Calu3 (cell line): ENCODE data around the gene ALPG. TPM values are rescaled to one million over a fixed set of nuclear protein-coding genes. Genes with fewer than 3 reads are reported as not detected.

ENCODE experiments used
- BruUV-seq: library from RNA; stranded (reverse); fragments of 400-500 nt; replicated peaks from 2 replicates; lab custom pipeline; 2021; lab: Mats Ljungman, UMichigan
- CTCF ChIA-PET: fragments of 300-600 bp; sonication (Branson Sonifier 250); formaldehyde crosslinking; loops from one replicate; lab custom pipeline; 2022; ENCODE audit warnings: antibody characterized with exemption; lab: Charles Lee
- DNase-seq: peaks from one replicate; pipeline ENCODE4 v3.0.0; 2022
- H3K27ac Mint-ChIP-seq: one replicate; pipeline ENCODE4 v1.8.0; 2022; ENCODE audit warnings: mixed read lengths; ENCODE audit not compliant: unreplicated experiment
- H3K27me3 Mint-ChIP-seq: one replicate; pipeline ENCODE4 v1.8.0; 2022; ENCODE audit warnings: mixed read lengths; ENCODE audit not compliant: unreplicated experiment
- H3K36me3 Mint-ChIP-seq: one replicate; pipeline ENCODE4 v1.8.0; 2022; ENCODE audit warnings: mild to moderate bottlenecking, moderate library complexity, mixed read lengths; ENCODE audit not compliant: insufficient read depth, unreplicated experiment
- H3K4me1 Mint-ChIP-seq: one replicate; pipeline ENCODE4 v1.8.0; 2022; ENCODE audit warnings: mild to moderate bottlenecking, low read depth, mixed read lengths; ENCODE audit not compliant: unreplicated experiment
- H3K4me3 Mint-ChIP-seq: one replicate; pipeline ENCODE4 v1.8.0; 2022; ENCODE audit warnings: mild to moderate bottlenecking, low read depth, moderate library complexity, mixed read lengths; ENCODE audit not compliant: unreplicated experiment
- H3K9me3 Mint-ChIP-seq: one replicate; pipeline ENCODE4 v1.8.0; 2022; ENCODE audit warnings: low read depth, mixed read lengths; ENCODE audit not compliant: unreplicated experiment
- CTCF ChIP-seq: fragments of 200-600 bp; IDR thresholded peaks from one replicate; pipeline ENCODE4 v1.8.0; 2022; ENCODE audit warnings: antibody characterized with exemption; ENCODE audit not compliant: unreplicated experiment
- intact Hi-C: fragments of 100-400 bp; cut with micrococcal nuclease; formaldehyde crosslinking; loops from one replicate; pipeline ENCODE4 v1.10.0; 2022; ENCODE audit not compliant: unreplicated experiment
- total RNA-seq: library from RNA; stranded (reverse); gene quantifications from 2 replicates; pipeline ENCODE4 v1.2.3, GENCODE V29; 2022

The ALPG gene
- total RNA-seq, 1 experiment from 2014 or later: not detected

DNA sequence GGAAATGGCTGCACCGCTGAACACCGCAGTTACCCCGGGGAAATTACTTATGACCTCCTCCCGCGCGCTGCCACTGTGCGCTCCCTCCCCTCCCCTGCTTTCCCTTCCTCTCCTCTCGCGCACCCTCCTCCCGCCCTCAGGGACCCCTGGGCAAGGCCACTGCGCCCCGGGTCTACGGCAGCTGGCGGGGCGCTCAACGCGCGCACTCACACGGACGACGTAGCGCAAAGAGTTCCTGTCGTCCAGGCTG, 20.2 kb upstream of the ALPG start:
- CTCF ChIA-PET: interaction anchor here (0.9 to 1.6 kb wide), 2 partner anchors 21 to 53 kb away, joined by 3 to 4 read pairs; no protein-coding TSS in a partner anchor
- H3K27ac Mint-ChIP-seq: no peak overlapping the region
- peaks cover 20% of the 10 kb centered on the region for H3K4me1 Mint-ChIP-seq
- no peak for DNase-seq
- BruUV-seq: no TSS peak
- TF ChIP-seq CTCF: no peak
- H3K9me3 Mint-ChIP-seq: no peaks in the 10 kb centered on the region
- peak overlapping the region; percentile 61 for H3K4me3 Mint-ChIP-seq
- H3K36me3 Mint-ChIP-seq: no peaks in the 10 kb centered on the region
- intact Hi-C loops: no loop called here
- H3K27me3 Mint-ChIP-seq: peaks cover 55% of the 10 kb centered on the region

- CTCF ChIA-PET: no interaction called here
- no peak for TF ChIP-seq CTCF
- peaks cover 20% of the 10 kb centered on the region for H3K4me1 Mint-ChIP-seq
- intact Hi-C loops: no loop called here
- H3K4me3 Mint-ChIP-seq: peak overlapping the region; percentile 61
- DNase-seq: no peak
- BruUV-seq: no TSS peak
- no peaks in the 10 kb centered on the region for H3K36me3 Mint-ChIP-seq
- no peaks in the 10 kb centered on the region for H3K9me3 Mint-ChIP-seq
- H3K27ac Mint-ChIP-seq: no peak overlapping the region
- peaks cover 55% of the 10 kb centered on the region for H3K27me3 Mint-ChIP-seq
Measured at GRCh38 chr2:232386740-232387450, 19.7 kb upstream of the ALPG start.

GRCh38 chr2:232387451-232388171, 19.0 kb upstream of the ALPG start:
- Mint-ChIP-seq H3K27ac (no peak overlapping the region), H3K36me3 (no peaks in the 10 kb centered on the region), H3K9me3 (no peaks in the 10 kb centered on the region), H3K4me1 (peaks cover 20% of the 10 kb centered on the region), H3K27me3 (peaks cover 55% of the 10 kb centered on the region), H3K4me3 (no peak overlapping the region)
- BruUV-seq: no TSS peak
- no peak for DNase-seq
- intact Hi-C loops: no loop called here
- CTCF ChIA-PET: no interaction called here
- TF ChIP-seq CTCF: no peak

GRCh38 chr2:232388324-232388891, 18.2 kb upstream of the ALPG start:
- H3K27ac Mint-ChIP-seq: no peak overlapping the region
- H3K4me3 Mint-ChIP-seq: no peak overlapping the region
- TF ChIP-seq CTCF: no peak
- BruUV-seq: no TSS peak
- no peaks in the 10 kb centered on the region for H3K36me3 Mint-ChIP-seq
- CTCF ChIA-PET: no interaction called here
- H3K9me3 Mint-ChIP-seq: no peaks in the 10 kb centered on the region
- intact Hi-C loops: no loop called here
- peaks cover 55% of the 10 kb centered on the region for H3K27me3 Mint-ChIP-seq
- no peak for DNase-seq
- peaks cover 20% of the 10 kb centered on the region for H3K4me1 Mint-ChIP-seq
